OCI-LY1 (cell line): ENCODE measurements around the gene ZNF662.

Experiments used
- H2AFZ ChIP-seq: fragments of 200-600 bp; sonication (generic), shearing (Covaris generic); 2 replicates; pipeline ENCODE4 v1.6.0; 2014; ENCODE audit warnings: antibody characterized with exemption, mild to moderate bottlenecking, low read length
- H3F3A ChIP-seq: fragments of 200-600 bp; sonication (generic), shearing (Covaris generic); 2 replicates; pipeline ENCODE4 v1.6.0; 2014; ENCODE audit warnings: mild to moderate bottlenecking, antibody characterized with exemption, low read length, moderate library complexity; ENCODE audit not compliant: insufficient read depth
- H3K27ac ChIP-seq: fragments of 200-600 bp; sonication (generic); 2 replicates; pipeline ENCODE4 v1.5.1; 2014; ENCODE audit warnings: low read length, mixed run types, mild to moderate bottlenecking, low read depth; ENCODE audit not compliant: poor library complexity, severe bottlenecking
- H3K27me3 ChIP-seq: fragments of 200-600 bp; sonication (generic); 2 replicates; pipeline ENCODE4 v1.6.0; 2014; ENCODE audit warnings: antibody characterized with exemption, mild to moderate bottlenecking, low read length, moderate library complexity; ENCODE audit not compliant: insufficient read depth
- H3K36me3 ChIP-seq: fragments of 200-600 bp; sonication (generic); 2 replicates; pipeline ENCODE4 v1.6.1; 2014; ENCODE audit warnings: mild to moderate bottlenecking, antibody characterized with exemption, low read length, moderate library complexity, mixed read lengths; ENCODE audit not compliant: insufficient read depth
- H3K4me1 ChIP-seq: fragments of 200-600 bp; sonication (generic); 2 replicates; pipeline ENCODE4 v1.5.1; 2014; ENCODE audit warnings: mild to moderate bottlenecking, low read length, moderate library complexity; ENCODE audit not compliant: insufficient read depth, severe bottlenecking
- H3K4me2 ChIP-seq: fragments of 200-600 bp; sonication (generic), shearing (Covaris generic); 2 replicates; pipeline ENCODE4 v1.6.1; 2014; ENCODE audit warnings: low read length
- H3K4me3 ChIP-seq: fragments of 200-600 bp; sonication (generic); 2 replicates; pipeline ENCODE4 v1.5.1; 2014; ENCODE audit warnings: low read length, low read depth, mild to moderate bottlenecking, mixed read lengths; ENCODE audit not compliant: poor library complexity, severe bottlenecking
- H3K79me2 ChIP-seq: fragments of 200-600 bp; shearing (Covaris generic); 2 replicates; pipeline ENCODE4 v1.6.1; 2016; ENCODE audit warnings: mixed run types, low read length, mixed read lengths; ENCODE audit not compliant: insufficient read depth
- H3K9ac ChIP-seq: fragments of 200-600 bp; sonication (generic), shearing (Covaris generic); 2 replicates; pipeline ENCODE4 v1.6.1; 2014; ENCODE audit warnings: mild to moderate bottlenecking, low read length, mixed read lengths
- H3K9me2 ChIP-seq: fragments of 200-600 bp; sonication (generic), shearing (Covaris generic); 2 replicates; pipeline ENCODE4 v1.6.1; 2014; ENCODE audit warnings: low read depth, mild to moderate bottlenecking, low read length, mixed read lengths
- H3K9me3 ChIP-seq: fragments of 200-600 bp; shearing (Covaris generic); 2 replicates; pipeline ENCODE4 v1.6.1; 2014; ENCODE audit warnings: low read length, mixed read lengths
- H4K20me1 ChIP-seq: fragments of 200-600 bp; sonication (generic), shearing (Covaris generic); 2 replicates; pipeline ENCODE4 v1.6.0; 2016; ENCODE audit warnings: mild to moderate bottlenecking, low read length; ENCODE audit not compliant: insufficient read depth
- CTCF ChIP-seq: fragments of 200-600 bp; sonication (generic), shearing (Covaris generic); IDR thresholded peaks from 2 replicates; pipeline ENCODE4 v1.5.1; 2017; ENCODE audit warnings: mild to moderate bottlenecking, antibody characterized with exemption, low read length, moderate library complexity, mixed read lengths
- EZH2 ChIP-seq: fragments of 200-600 bp; sonication (generic), shearing (Covaris generic); IDR thresholded peaks from 2 replicates; pipeline ENCODE4 v1.8.0; 2017; ENCODE audit warnings: borderline replicate concordance, mixed run types, mild to moderate bottlenecking, antibody characterized with exemption, low read length, moderate library complexity, mixed read lengths

ZNF662 gene

DNA sequence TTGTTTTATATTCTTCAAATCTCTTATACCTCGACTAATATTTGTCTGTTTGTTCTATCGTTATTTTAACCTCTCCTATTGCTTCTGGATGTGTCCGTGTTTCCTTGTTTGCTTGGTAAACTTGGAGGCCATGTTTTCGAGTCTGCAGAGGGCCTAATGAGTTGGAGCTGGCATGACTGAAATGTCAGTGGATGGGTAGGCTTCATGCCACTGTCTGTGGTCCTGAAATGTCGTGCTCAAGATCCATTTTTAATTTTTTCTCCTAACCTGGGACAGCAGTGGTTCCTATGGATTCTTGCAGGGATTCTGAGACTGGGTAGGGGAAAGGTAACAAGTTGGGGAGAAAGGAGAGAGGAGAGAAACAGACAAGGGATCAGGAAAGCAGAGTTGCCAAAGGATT, 54.3 kb downstream of the ZNF662 start:
- H3K4me3 ChIP-seq, result no peak overlapping the region
- H3K9me3 ChIP-seq, result no peaks in the 10 kb centered on the region
- no peak overlapping the region for H3K27ac ChIP-seq
- no peaks in the 10 kb centered on the region for H4K20me1 ChIP-seq
- no peaks in the 10 kb centered on the region for H3K36me3 ChIP-seq
- H2AFZ ChIP-seq, result no peak overlapping the region
- no peaks in the 10 kb centered on the region for H3K4me1 ChIP-seq
- TF ChIP-seq EZH2 (no peak), CTCF (no peak)
- H3K9ac ChIP-seq, result no peak overlapping the region
- H3K27me3 ChIP-seq, result no peaks in the 10 kb centered on the region
- H3K9me2 ChIP-seq, result no peaks in the 10 kb centered on the region
- no peaks in the 10 kb centered on the region for H3K79me2 ChIP-seq
- H3K4me2 ChIP-seq, result no peak overlapping the region
- no peaks in the 10 kb centered on the region for H3F3A ChIP-seq

DNA sequence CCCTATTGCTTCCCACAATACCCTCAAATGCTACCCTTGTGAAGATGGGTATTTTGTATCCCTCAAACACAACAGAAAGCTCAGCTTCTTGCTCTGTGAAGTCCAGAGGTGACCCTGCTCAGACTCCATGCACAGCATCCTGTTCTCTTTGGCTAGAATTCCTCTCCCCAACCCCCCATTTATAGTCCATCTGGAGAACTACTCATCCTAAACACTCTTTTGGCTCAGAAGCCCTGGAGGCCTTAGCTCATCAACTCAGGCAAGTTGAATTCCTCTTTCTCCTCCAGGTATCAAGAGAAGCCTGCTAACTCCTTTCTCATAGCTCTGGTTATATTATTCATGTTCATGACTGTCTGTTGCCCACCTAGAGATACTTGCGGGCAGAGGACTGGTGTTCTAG, 54.8 kb downstream of the ZNF662 start:
- Histone ChIP-seq H3K27ac (no peak overlapping the region), H3K9ac (no peak overlapping the region), H3K4me1 (no peaks in the 10 kb centered on the region), H3K27me3 (no peaks in the 10 kb centered on the region), H3K4me3 (no peak overlapping the region), H3K9me3 (no peaks in the 10 kb centered on the region), H2AFZ (no peak overlapping the region), H3F3A (no peaks in the 10 kb centered on the region), H3K9me2 (no peaks in the 10 kb centered on the region), H3K79me2 (no peaks in the 10 kb centered on the region), H3K4me2 (no peak overlapping the region), H3K36me3 (no peaks in the 10 kb centered on the region), H4K20me1 (no peaks in the 10 kb centered on the region)
- no peak for TF ChIP-seq CTCF
- no peak for TF ChIP-seq EZH2

GRCh38 chr3:42961633-42962032, 55.7 kb downstream of the ZNF662 start:
- H3K79me2 ChIP-seq, result no peaks in the 10 kb centered on the region
- no peaks in the 10 kb centered on the region for H3K9me2 ChIP-seq

More at GRCh38 chr3:42961633-42962032, 55.7 kb downstream of the ZNF662 start:
- no peak overlapping the region for H3K4me2 ChIP-seq
- no peak for TF ChIP-seq EZH2
- peak; percentile 48; the same call in 1 of the 2 replicates for TF ChIP-seq CTCF
- H3K4me1 ChIP-seq, result no peaks in the 10 kb centered on the region
- no peaks in the 10 kb centered on the region for H4K20me1 ChIP-seq
- no peak overlapping the region for H3K27ac ChIP-seq
- H3F3A ChIP-seq, result no peaks in the 10 kb centered on the region
- no peak overlapping the region for H2AFZ ChIP-seq
- no peaks in the 10 kb centered on the region for H3K36me3 ChIP-seq
- no peaks in the 10 kb centered on the region for H3K27me3 ChIP-seq
- H3K9me3 ChIP-seq, result no peaks in the 10 kb centered on the region
- H3K4me3 ChIP-seq, result no peak overlapping the region
- no peak overlapping the region for H3K9ac ChIP-seq
